ENCODE measurements around the gene SMIM43.

The SMIM43 gene

DNA sequence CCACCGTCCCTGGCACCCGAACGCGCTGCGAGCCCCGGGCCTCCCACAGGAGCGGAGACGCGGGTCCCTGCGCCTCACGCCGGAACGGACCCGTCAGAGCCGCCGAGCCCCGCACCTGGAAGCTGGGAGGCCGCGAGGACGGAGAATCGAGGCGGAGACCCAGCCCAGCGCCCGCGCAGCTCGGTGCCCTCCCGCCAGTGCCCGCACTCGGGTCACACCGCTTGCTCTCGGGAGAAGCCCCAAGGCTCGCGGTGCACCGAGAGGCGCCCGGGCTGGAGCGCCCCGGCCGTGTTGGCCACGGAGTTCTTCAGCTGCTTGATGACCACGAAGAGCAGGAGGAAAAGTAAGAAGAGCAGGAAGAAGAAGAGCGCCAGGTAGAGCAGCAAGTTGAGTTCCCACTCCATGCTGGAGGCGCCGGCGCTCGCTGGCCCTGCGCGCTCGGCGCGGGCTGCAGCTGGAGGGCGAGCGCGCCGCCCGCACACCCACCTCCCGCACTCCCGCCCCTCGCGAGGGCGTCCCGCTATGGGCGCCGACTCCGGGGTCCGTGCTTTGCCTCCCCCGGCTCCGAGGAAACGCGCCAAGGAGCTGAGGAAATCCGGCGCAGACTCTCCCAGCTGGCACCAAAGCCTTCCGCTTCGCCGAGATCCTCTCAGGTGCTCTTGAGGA, at the start of gene SMIM43:
Gene SMIM43, minus strand, starts transcription at position 463 of the 666 bp plus-strand sequence. Its CDS starts 59 bp downstream, at position 404.
- peak in 1 of 2 experiments; percentile 15 for DNase-seq

DNA sequence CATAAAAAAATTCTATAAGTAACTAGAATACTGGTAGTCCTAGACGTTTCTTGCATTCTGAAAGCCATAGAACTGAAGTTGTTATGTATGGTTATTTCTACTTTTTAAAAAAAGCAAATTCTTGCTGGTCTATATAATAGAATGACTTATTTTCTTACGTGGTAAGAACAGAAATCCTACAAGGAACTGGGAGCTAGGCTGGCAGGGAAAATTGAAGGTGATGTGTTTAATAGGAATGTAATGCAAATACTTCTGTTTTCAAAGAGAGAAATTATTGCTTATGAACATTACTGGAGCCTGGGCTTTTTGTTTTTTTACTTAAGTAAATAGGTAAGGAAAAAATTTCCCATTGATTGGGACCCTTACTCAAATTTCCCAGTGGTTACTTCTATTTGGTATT, 49.8 kb upstream of the SMIM43 start:
- no peak for DNase-seq

DNA sequence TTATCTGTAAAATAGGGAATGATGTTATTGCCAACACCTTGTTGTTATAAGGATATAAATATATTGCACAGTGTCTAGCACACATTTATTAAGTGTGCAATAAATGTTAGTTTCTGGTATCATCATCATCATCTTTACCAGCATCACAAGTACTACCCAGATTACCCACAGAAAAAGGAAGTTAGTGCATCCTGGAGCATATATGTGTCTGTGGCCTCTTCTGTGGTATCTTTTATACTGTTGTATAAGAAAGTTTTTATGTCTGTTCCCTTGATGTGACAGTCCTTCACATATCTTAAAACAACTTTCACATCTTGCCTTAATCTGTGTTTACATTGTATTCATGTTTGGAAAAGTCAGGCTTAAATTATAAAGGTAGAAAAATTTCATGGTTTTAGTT, 46.2 kb upstream of the SMIM43 start:
- no peak for DNase-seq

DNA sequence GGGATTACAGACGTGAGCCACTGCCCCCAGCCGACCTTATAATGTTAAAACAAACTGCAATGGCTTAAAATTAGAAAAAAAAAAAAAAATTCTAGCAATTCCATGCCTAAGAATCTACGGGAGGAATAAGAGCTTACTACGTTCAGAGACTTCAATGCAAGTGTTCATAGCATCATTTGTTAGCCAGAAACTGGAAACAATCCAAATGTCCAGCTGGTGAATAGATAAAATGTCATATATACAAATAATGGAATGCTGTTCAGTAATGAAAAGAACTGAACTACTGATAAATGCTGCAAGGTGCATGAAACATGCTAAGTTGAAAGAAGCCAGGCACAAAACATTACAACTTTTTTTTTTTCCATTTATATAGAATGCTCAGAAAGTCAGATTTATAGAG, 41.4 kb upstream of the SMIM43 start:
- no peak for DNase-seq

DNA sequence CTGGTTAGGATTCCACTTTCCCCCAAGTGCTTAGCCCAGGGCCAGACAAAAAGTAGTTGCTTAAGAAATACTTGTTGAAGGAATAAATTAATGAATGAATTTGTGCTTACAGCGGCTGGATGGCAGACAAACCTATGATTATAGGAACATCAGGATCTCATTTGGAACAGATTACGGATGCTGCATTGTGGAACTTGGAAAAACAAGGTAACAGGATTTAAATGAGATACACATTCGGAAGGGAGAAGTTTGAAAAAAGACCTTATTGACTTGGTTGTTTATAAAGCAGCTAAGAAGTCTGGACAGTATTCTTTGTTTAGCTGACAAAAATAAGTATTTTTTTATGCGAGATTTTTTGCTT, 36.7 kb upstream of the SMIM43 start:
- DNase-seq, result no peak

DNA sequence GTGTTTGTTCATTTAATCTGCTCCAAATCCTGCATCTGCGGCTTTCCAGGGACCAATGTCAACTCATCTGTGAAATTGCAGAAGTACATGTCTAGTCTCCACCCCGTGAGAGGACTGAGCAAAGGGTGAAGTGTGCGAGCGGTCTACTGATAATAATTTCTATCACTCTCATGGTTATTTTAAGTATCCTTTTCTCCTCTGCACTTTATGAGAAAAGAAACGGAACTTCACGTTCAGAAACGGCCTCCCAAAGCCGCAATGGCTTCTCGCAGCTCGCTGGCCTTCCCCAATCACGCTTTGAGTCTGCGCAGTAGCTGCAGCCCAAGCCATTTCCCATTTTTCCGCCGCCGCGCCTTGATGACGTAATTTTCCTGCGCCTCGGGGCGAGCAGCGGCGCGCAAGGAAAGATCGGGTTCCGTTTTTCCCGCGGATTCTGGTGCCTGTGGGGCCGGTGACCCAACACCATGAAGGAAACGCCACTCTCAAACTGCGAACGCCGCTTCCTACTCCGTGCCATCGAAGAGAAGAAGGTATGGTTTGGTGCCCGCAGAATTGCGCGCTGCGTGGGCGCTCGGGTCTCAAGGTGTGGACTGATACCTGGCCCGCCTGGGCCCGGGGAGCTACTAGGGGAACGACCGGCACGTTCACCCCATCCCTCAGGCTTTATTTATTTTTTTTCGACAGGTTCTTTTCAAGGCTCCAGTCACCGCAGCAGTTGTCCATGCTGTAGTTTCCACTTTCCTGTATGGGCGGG, 36.2 kb upstream of the SMIM43 start, which contains the start of gene EXOSC9:
Gene EXOSC9, plus strand, starts transcription at position 363 of the 754 bp plus-strand sequence. Its CDS starts 102 bp downstream, at position 465.
- DNase-seq, result peak; percentile 71 to 76

DNA sequence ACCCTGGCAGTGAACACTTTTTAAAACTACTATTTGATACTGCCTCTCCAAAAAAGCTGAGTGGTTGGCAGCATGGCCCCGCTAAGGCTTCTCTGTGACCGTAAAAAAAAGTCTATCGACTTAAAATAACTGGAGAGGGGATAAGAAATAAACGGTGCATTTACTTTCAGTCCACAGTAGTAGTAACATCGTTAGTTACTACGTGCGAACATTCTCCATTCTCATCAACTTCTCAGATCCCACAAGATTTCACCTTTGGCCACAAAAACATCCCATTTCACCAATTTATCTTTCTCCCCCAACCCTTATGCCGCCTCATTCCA, 35.6 kb upstream of the SMIM43 start:
- DNase-seq, result no peak

DNA sequence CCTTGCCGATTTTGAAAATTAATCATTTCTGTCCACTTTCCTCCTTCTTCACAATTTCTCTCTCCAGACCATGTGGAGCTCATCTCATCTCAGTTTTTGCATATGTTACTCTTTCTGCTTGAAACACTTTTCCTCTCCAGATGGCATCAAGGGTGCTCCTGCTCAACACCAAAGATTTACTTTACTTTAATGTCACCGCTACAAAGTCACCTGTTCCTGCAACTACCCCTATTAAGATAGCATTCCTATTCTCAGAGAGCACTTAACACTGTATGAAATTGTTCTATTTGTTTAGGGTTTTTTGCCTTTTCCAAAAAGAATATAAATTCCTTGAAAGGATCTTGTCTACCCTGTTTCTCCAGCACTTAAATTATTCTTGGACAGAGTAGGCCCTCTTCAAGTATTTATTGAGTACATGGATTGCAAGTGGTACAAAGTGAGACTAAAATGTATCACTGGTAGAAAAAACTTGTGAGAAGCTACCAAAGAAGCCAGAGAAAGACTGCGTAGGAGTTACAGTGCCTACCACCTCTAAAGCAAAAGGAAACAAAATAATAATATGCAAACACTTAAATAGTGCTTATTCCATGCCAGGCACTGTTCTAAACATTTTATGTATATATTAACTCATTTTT, 35.0 kb upstream of the SMIM43 start:
- DNase-seq, result peak in 1 of 2 experiments; percentile 25

DNA sequence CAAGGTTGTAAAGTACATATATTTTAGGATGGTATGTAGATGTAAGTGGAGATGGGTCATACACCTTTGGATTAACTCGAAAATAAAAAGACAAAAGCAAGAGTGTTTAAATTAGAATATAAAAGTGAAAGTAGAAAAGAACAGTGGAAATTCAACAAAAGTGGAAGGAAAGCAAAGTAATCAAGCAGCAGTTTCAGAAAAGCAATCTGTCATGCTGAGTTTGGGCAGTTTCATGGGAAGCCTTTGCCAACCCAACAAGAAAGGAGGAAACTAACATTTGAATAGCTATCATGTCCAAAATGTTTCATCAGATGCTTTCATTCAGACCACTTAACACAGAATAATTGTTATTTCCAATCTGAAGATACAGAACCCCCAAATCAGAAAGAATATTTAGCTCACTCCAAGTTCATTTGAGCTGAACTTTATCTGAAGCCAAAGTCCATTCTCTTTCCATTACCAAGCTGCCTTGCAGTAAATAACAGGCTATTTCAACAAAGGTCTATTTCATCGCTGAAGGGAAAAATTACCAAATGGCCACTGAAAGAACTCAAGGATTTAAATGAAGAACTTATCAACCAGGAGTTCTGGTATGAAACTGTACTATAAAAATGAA, 34.4 kb upstream of the SMIM43 start:
- no peak for DNase-seq

DNA sequence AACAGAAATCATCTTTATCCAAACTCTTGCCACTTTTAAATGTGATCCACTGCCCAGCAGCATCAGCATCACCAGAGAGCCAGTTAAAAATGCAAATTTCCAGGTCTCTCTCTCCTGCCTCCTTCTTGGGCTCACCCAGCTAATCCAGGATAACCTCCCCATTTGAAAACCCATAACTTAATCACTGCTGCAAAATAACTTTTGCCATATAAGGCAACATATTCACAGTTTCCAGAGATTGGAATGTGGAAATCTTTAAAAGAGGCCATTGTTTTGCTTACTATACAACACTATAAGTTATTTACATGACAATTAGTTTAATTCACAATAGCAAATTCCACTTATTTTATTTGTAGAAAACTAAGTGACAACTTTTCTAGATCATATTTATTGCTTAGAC, 31.3 kb upstream of the SMIM43 start:
- DNase-seq, result no peak

DNA sequence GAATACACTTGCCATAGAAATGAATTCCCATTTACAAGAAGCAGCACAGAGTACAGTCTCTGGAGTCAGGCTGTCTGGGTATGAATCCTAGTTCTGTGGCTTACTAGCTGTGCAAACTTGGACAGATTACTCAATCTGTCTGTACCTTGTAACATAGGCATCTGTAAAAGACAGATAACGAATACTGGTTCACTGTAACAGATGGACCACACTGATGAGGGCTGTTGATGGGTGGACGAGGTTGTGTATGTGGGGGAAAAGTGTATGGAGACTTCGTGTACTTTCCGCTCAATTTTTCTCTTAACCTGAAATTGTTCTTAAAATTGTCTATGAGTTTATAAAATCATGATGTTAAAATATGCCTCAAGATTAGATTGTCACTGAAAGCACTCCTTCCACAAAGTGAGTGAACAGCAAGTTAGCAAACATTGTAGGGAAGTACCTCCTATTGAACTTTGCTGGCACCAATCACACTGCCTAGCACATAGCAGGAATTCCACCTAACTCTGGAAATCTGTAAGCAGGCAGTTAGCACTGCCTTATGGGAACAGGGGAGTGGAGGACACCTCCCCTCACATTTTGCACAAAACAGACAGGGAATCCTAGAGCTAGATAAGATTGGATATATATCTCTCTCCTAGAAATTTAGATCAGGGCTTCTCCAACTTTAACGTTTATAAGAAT, 29.7 kb upstream of the SMIM43 start:
- peak in 1 of 2 experiments; percentile 18 for DNase-seq

DNA sequence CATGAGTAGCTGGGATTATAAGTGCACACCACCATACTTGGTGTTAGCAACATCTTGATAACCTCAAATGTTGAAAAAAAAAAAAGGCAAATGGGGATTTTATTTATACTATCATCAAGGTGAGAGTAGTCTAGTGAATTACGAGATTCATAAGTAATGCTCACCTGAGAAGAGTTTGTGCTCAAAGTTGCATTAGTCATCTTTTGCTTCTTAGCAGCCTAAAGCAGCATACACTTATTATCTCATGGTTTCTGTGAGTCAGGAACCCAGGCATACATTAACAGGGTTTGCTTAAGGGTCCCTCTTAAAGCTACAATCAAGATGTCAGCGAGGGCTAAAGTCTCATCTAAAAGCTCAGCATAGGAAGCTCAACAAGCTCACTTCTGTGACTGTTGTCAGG, 28.0 kb upstream of the SMIM43 start:
- DNase-seq, result no peak

DNA sequence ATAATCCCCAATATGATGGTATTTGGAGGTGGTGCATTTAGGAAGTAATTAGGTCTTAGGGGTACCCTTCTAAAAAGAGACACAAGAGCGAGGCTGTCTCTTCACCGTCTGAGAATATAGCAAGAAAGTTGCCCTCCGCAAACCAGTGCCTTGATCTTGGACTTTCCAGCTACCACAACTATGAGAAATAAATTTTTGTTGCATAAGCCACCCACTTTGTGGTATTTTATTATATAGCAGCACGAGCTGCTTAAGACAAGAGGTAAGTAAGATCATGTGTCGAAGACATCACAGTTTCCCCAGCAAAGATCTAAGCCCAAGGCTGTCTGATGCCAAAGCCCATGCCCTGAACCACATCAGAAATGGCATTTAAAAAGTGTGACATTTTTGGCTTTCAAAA, 26.5 kb upstream of the SMIM43 start:
- no peak for DNase-seq

DNA sequence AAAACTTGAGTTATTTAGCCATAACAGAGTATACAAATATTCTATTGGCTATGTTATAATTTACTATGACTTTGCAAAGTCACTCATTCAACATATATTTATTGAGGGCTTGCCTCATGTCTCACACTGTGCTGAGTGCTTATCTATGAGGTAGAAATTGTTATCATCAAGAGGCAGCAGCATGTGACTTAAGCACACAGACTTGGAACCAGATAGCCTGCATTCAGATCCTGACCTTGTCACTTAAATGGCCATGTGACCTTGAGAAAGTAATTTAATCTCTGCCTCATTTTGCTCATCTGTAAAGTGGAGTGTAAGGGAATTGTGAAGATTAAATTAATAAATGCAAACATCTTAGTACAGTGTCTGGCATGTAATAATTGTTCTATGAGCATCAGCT, 26.0 kb upstream of the SMIM43 start:
- DNase-seq, result no peak

DNA sequence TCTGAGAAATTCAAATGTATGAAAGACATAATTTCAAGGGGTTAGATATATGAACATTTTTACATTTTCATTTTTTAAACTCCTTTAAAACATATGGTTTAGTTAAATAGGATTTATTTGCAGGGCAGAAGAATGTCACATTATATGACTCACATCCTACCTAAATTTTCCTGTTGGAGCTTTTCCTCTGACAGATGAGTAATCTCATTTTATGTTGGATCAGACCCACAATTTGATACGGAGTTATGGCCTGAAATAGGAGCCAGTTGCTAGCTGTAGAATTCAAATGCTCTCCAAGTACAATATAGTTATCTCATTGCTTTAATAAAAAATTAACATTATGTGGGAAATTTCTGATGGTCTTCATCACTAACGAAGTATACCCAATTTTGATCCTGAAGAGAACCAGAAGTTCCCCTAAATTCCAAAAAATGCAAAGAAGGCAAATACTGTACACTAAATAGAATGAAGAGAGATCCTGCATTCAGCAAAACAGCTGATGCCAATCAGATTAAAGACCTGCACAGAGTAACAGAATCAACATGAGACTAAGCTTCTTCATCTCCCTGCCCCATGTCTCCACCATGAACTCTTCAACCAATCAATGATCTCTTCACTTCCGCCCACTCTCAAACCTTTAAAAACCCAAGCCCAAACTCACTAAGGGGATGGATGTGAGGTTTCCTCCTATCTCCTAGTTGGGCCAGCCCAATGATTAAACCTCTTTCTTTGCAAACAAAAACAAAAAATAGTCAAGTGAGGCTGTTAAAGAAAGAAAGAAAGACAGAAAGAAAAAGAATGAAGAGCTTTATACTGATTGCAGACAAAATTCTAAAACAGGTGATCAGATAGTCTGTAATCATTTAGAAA, 25.2 kb upstream of the SMIM43 start:
- no peak for DNase-seq

DNA sequence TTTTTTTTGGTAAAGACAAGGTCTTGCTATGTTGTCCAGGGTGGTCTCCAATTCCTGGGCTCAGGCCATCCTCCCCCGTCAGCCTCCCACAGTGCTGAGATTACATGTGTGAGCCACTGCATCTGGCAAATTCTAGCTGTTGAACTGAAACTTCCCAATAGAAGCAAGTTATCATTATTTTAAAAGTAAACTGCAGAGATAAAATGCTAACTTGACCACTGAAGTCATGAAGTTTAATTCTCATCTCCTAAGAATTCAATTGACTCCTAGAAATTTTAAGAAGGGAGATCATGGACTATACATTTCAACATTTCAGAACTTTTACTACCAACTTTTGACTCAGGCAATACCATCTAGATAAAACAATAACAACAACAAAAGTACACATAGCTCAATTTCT, 24.5 kb upstream of the SMIM43 start:
- no peak for DNase-seq

DNA sequence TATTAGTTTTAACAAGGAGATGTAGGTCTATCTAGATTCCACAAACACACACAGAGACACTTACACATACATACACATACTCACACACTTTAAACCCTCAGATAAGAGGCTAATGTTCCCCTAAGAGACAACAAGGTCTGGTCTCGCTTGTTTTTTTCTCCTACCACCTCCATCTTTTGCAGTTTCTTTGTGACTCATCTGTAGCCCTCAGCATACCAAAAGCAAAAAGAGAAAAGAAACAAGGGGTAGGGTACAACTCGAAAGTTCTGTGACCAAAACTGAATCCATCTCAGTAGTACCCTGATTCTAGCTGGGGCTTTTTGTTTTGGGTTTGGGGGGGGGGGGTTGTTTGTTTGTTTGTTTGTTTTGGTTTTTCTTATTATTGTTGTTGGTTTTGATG, 23.9 kb upstream of the SMIM43 start:
- no peak for DNase-seq

DNA sequence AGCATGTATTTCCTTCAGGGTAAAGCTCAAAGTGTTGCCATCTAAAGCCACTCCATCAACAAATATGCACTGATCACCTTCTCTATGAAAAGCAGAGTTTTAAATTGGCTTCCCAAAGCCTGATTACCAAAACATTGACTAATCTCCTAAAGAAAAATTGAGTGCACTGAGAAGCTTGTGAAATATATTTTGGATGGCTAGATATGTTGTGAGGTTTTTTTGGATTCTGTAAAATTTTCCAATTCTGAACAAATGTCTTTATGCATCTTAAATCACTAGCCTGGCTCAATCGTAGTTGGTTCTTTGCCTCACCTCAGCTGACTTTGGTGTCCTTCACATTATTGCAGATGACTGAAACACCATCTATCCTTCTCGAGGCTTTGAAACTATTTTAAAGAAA, 21.3 kb upstream of the SMIM43 start:
- no peak for DNase-seq

DNA sequence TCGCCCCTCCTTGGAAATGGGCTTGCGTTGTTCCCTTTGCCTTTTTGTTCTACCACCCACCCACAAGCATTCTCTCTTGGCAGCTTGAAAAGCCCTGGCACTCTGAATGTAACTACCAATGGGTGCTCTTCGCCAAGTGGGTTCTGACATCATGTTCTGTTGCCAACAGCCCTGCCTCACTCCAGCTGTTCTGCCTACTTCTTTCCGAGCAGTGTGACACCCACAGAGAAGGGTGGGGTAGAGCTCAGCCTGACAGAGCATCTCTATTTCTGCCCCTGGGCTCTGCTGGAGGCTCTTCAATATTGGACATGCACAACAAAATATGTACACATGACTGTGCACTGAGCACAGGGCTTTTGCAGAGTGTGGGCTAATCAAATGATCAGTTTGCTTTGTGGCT, 20.5 kb upstream of the SMIM43 start:
- DNase-seq, result no peak

DNA sequence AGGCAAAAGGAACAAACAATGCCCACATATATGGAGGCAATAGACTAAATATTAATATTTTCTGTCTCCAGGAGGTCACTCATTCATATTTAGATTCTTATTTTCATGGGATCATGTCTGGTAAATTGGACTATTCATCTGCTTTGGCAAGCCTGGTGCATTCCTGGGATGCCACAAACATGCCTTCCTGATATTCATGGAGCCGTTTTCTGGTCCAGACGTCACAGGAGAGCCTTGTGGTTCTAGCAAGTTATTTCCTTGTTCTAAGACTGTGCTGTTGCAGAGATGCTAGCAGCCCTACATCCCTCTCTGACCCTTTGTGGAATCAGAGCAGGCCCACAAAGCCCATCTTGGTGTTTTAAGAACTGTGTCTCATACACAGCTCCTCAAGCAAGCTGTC, 20.0 kb upstream of the SMIM43 start:
- DNase-seq, result no peak

DNA sequence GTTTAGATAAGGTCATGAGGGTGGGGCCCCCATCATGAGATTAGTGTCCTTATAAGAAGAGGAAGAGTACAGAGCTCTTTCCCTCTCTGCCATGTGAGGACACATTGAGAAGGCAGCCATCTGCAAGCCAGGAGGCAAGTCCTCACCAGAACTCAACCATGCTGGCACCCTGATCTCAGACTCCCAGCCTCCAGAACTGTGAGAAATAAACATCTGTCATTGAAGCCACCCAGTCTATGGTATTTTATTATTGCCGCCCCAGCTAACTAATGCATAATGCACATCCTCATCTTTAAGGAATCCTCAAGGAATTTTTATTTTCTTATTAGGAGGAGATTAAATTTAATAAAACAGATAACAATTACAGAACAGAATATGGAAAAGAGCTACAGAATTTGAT, 19.4 kb upstream of the SMIM43 start:
- no peak for DNase-seq

DNA sequence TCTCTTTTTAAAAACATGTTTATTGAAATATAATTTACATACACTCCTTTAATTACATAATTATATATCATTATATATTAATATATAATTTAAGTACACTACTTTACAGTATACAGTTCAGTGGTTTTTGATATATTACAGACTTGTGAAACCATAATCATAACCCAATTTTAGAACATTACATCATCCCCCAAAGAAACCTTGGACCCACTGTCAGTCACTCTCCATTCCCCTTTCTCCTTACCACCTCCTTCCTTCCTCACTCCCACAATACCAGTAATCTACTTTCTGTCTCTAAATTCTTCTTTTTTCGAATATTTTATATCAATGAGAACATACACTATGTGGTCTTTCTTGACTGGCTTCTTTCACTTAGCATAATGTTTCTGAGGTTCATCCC, 18.2 kb upstream of the SMIM43 start:
- no peak for DNase-seq
